Kidney (tissue), 14 donors: ENCODE results near the gene DIPK2A. TPM values are rescaled to one million over a fixed set of nuclear protein-coding genes. Genes with fewer than 3 reads are reported as not detected.
A peak's percentile ranks its signal among the peaks of the same experiment; 100 is the strongest.

Source experiments
- DNase-seq, 5 donors: peaks; one replicate each; pipeline ENCODE4 v3.0.0-alpha.2; 2013 to 2020
- FAIRE-seq: peaks from 2 replicates; lab custom pipeline; 2012; peaks lifted over from hg19 to GRCh38; lab: Jason Lieb, UNC
- H3K27ac ChIP-seq, 2 donors: one replicate each; pipeline ENCODE4 v1.7.0; 2013; ENCODE audit warnings: low read depth in 2 of 2, low read length in 2 of 2, inconsistent platforms in 1 of 2
- H3K27me3 ChIP-seq: one replicate; pipeline ENCODE4 v1.7.1; 2013; ENCODE audit warnings: low read length, inconsistent platforms; ENCODE audit not compliant: control insufficient read depth, insufficient read depth
- H3K36me3 ChIP-seq, 3 donors: one replicate each; pipeline versions ENCODE4 v1.7.0 to v1.7.1; 2013; ENCODE audit warnings: low read length in 3 of 3, control low read depth in 1 of 3, inconsistent platforms in 1 of 3; ENCODE audit not compliant: insufficient read depth in 3 of 3, control insufficient read depth in 2 of 3
- H3K4me1 ChIP-seq, 3 donors: one replicate each; pipeline versions ENCODE4 v1.7.0 to v1.7.1; 2013; ENCODE audit warnings: low read length in 3 of 3, inconsistent platforms in 1 of 3, low read depth in 1 of 3; ENCODE audit not compliant: control insufficient read depth in 2 of 3, insufficient read depth in 2 of 3
- H3K4me3 ChIP-seq, 3 donors: one replicate each; pipeline versions ENCODE4 v1.7.0 to v1.8.1; 2013; ENCODE audit warnings: low read length in 3 of 3, control low read depth in 1 of 3, inconsistent platforms in 1 of 3
- H3K9ac ChIP-seq, 3 donors: one replicate each; pipeline versions ENCODE4 v1.7.0 to v1.7.1; 2013; ENCODE audit warnings: low read length in 3 of 3, control low read depth in 1 of 3, inconsistent platforms in 1 of 3
- H3K9me3 ChIP-seq, 3 donors: one replicate each; pipeline versions ENCODE4 v1.7.0 to v1.7.1; 2013; ENCODE audit warnings: low read length in 3 of 3, control low read depth in 1 of 3, inconsistent platforms in 1 of 3; ENCODE audit not compliant: control insufficient read depth in 2 of 3, insufficient read depth in 1 of 3
- CTCF ChIP-seq: IDR thresholded peaks from 3 replicates; pipeline ENCODE4 v1.5.1; 2012; ENCODE audit warnings: mild to moderate bottlenecking, moderate library complexity, borderline replicate concordance; ENCODE audit not compliant: insufficient read depth; ENCODE audit errors: extremely low read depth
- intact Hi-C: fragments of 100-400 bp; cut with DNase I; formaldehyde crosslinking; loops from one replicate; pipeline ENCODE4 v1.11.1; 2022
- polyA plus RNA-seq: library from polyadenylated mRNA; stranded (reverse); fragments of 350-450 nt; fragmentation: Illumina TruSeq; extraction: RNeasy Lipid Tissue Mini Kit (QIAGEN cat#74804); gene quantifications from one replicate; pipeline ENCODE4 v1.2.3, GENCODE V29; 2014; ENCODE audit warnings: low read depth, low replicate concordance; ENCODE audit not compliant: insufficient read depth
- total RNA-seq: library from RNA; stranded (reverse); fragmentation: NEBNext Ultra II Directional; extraction: Animal tissue kit (Norgen Biotek cat#: 25700); gene quantifications from one replicate; pipeline ENCODE4 v1.2.1, GENCODE V29; 2021
- donor health status: control.
- donor health status: control.
- donor health status: control.
- donor health status: control.
- donor health status: control.
- donor health status: DM: yes; HTN: yes; CAD: no.
- donor health status: Normal renal cell carcinoma (clear cell type).

The DIPK2A gene
- total and polyA plus RNA-seq, 2 donors from 2014 or later, result 4.9 to 15.5 TPM

- no peaks in the 10 kb centered on the region for H3K4me1 ChIP-seq
- H3K9ac ChIP-seq, result peak overlapping the region; percentile 58 to 81 (median 66)
- intact Hi-C loops, result no loop called here
- H3K4me3 ChIP-seq, result peak overlapping the region; percentile 79 to 92 (median 81)
- DNase-seq (peak; percentile 74 to 83 (median 81)), FAIRE-seq (no peak)
- H3K36me3 ChIP-seq, result no peaks in the 10 kb centered on the region
- H3K9me3 ChIP-seq, result no peaks in the 10 kb centered on the region
- no peak for TF ChIP-seq CTCF
- H3K27ac ChIP-seq, result peak overlapping the region; percentile 99
- H3K27me3 ChIP-seq, result no peaks in the 10 kb centered on the region
Measured at GRCh38 chr3:143970773-143971358, 757 bp upstream of the DIPK2A start.

GRCh38 chr3:143972155-143972504 lies 507 bp downstream of the DIPK2A start:
- Histone ChIP-seq H3K4me1 (no peaks in the 10 kb centered on the region), H3K4me3 (peak overlapping the region; percentile 81 to 93 (median 92)), H3K9me3 (no peaks in the 10 kb centered on the region), H3K27ac (peak overlapping the region; percentile 99), H3K27me3 (no peaks in the 10 kb centered on the region), H3K9ac (peak overlapping the region; percentile 50 to 79 (median 66)), H3K36me3 (no peaks in the 10 kb centered on the region)
- no peak for TF ChIP-seq CTCF
- FAIRE-seq (no peak), DNase-seq (no peak)
- intact Hi-C loops, result no loop called here

- Histone ChIP-seq H3K9me3 (no peaks in the 10 kb centered on the region), H3K27me3 (no peaks in the 10 kb centered on the region), H3K4me3 (peak overlapping the region; percentile 81 to 93 (median 85)), H3K9ac (peak overlapping the region; percentile 66 to 94 (median 79)), H3K27ac (peak overlapping the region; percentile 99), H3K36me3 (no peaks in the 10 kb centered on the region), H3K4me1 (no peaks in the 10 kb centered on the region)
- intact Hi-C loops, result no loop called here
- FAIRE-seq (no peak), DNase-seq (peak; percentile 82 to 91 (median 88))
- peak; percentile 36 for TF ChIP-seq CTCF
Measured at GRCh38 chr3:143972505-143973258, 1.1 kb downstream of the DIPK2A start.
